Transverse colon (tissue), 4 donors: ENCODE data around the gene CRIP1. TPM values are rescaled to one million over a fixed set of nuclear protein-coding genes. Genes with fewer than 3 reads are reported as not detected.
A peak's percentile ranks its signal among the peaks of the same experiment; 100 is the strongest.

Experiments used
- DNase-seq: peaks from one replicate; pipeline ENCODE4 v3.0.0-alpha.2; 2019
- H3K27ac ChIP-seq, 4 donors: fragments of 200-600 bp; sonication (generic); 2 replicates each; pipeline ENCODE4 v1.5.1; 2016 to 2018; ENCODE audit warnings: inconsistent platforms in 4 of 4
- H3K27me3 ChIP-seq: fragments of 200-600 bp; sonication (generic); 2 replicates; pipeline ENCODE4 v1.5.1; 2017; ENCODE audit warnings: inconsistent platforms
- H3K36me3 ChIP-seq, 4 donors: fragments of 200-600 bp; sonication (generic); 2 replicates each; pipeline ENCODE4 v1.5.1; 2017 to 2019; ENCODE audit warnings: inconsistent platforms in 4 of 4
- H3K4me1 ChIP-seq, 4 donors: fragments of 200-600 bp; sonication (generic); 2 replicates each; pipeline ENCODE4 v1.5.1; 2017 to 2020; ENCODE audit warnings: inconsistent platforms in 4 of 4
- H3K4me3 ChIP-seq, 4 donors: fragments of 200-600 bp; sonication (generic); 1 replicate in 1 of 4; 2 replicates in 3 of 4; pipeline versions ENCODE4 v1.5.1 to v1.6.1; 2017 to 2019; ENCODE audit warnings: inconsistent platforms in 4 of 4
- H3K9me3 ChIP-seq, 2 donors: fragments of 200-600 bp; sonication (generic); 2 replicates each; pipeline ENCODE4 v1.5.1; 2017 to 2019; ENCODE audit warnings: inconsistent platforms in 2 of 2
- EP300 ChIP-seq: sonication (generic); formaldehyde crosslinking; IDR thresholded peaks from one replicate; pipeline ENCODE4 v1.6.1; 2017; ENCODE audit warnings: antibody characterized with exemption, low read depth
- POLR2A ChIP-seq: fragments of 450-650 bp; IDR thresholded peaks from one replicate; pipeline ENCODE4 v1.6.1; 2016; ENCODE audit warnings: antibody characterized with exemption, mild to moderate bottlenecking, moderate library complexity
- POLR2AphosphoS5 ChIP-seq, 3 donors: sonication (generic); formaldehyde crosslinking; IDR thresholded peaks; one replicate each; pipeline ENCODE4 v1.6.1; 2016; ENCODE audit warnings: antibody characterized with exemption in 3 of 3
- WGBS, 2 donors: methylation state at CpG; one replicate each; pipeline ENCODE4 v1.1.5; 2018; ENCODE audit warnings: low coverage in 1 of 2; 5-methylcytosine and 5-hydroxymethylcytosine counted together
- in situ Hi-C, 4 donors: fragments of 200-750 bp; cut with MboI; loops; one replicate each; pipeline versions ENCODE4 v1.15.0 to v1.15.1; 2017; ENCODE audit warnings: low sequenced_read_pairs in 3 of 4, low pct_ligation_motif_present in 1 of 4, low pct_unique_long_range_greater_than_20kb in 1 of 4
- intact Hi-C: fragments of 100-400 bp; cut with DNase I; formaldehyde crosslinking; loops from one replicate; pipeline ENCODE4 v1.15.1; 2023; ENCODE audit warnings: low total_unique reads
- total RNA-seq, 4 donors: library from RNA; depleted of rRNA; stranded (reverse); fragments of >200 nt; gene quantifications; one replicate each; pipeline ENCODE4 v1.1.0, GENCODE V29; 2016
- TF ChIP-seq, protein P1 (sequence below), 5 experiments: fragments of 200-600 bp in 3 of 5; fragments of 450-650 bp in 2 of 5; sonication (generic) in 3 of 5; IDR thresholded peaks; 1 replicate in 2 of 5; 2 replicates in 3 of 5; pipeline ENCODE4 v1.5.1; 2016 to 2017; ENCODE audit warnings: antibody characterized with exemption in 5 of 5, inconsistent platforms in 3 of 5, mild to moderate bottlenecking in 2 of 5, moderate library complexity in 1 of 5

CRIP1 gene
- total RNA-seq, 4 donors from 2014 or later: 16.9 to 246 (median 63.0) TPM; not detected in 1

GRCh38 chr14:105474483-105475268, 12.0 kb upstream of the CRIP1 start, which contains the start of gene CRIP2:
Gene CRIP2, plus strand, starts transcription at chr14:105474821. Its CDS starts 42 bp downstream, at chr14:105474863.
- Histone ChIP-seq H3K4me1 (peaks cover 25 to 60% (median 44%) of the 10 kb centered on the region in 4 donors), H3K36me3 (no peaks in the 10 kb centered on the region), H3K4me3 (peak within 1 kb of the TSS; percentile 39 to 69 (median 65)), H3K27ac (peak within 1 kb of the TSS; percentile 71 to 90 (median 80)), H3K27me3 (peaks cover 58% of the 10 kb centered on the region), H3K9me3 (no peaks in the 10 kb centered on the region)
- in situ Hi-C loops: no loop called here
- DNase-seq: no peak
- TF ChIP-seq POLR2A: no peak
- peak in 2 of 3 donors; percentile 22 to 59 for TF ChIP-seq POLR2AphosphoS5 (IDR thresholded peaks at IDR 0.05)
- intact Hi-C loops: no loop called here
- 1% methylated on average over 59 of the region's 118 CpGs; no CpG with 5 or more reads in 1 of the 2 donors for WGBS, 2 donors

DNA sequence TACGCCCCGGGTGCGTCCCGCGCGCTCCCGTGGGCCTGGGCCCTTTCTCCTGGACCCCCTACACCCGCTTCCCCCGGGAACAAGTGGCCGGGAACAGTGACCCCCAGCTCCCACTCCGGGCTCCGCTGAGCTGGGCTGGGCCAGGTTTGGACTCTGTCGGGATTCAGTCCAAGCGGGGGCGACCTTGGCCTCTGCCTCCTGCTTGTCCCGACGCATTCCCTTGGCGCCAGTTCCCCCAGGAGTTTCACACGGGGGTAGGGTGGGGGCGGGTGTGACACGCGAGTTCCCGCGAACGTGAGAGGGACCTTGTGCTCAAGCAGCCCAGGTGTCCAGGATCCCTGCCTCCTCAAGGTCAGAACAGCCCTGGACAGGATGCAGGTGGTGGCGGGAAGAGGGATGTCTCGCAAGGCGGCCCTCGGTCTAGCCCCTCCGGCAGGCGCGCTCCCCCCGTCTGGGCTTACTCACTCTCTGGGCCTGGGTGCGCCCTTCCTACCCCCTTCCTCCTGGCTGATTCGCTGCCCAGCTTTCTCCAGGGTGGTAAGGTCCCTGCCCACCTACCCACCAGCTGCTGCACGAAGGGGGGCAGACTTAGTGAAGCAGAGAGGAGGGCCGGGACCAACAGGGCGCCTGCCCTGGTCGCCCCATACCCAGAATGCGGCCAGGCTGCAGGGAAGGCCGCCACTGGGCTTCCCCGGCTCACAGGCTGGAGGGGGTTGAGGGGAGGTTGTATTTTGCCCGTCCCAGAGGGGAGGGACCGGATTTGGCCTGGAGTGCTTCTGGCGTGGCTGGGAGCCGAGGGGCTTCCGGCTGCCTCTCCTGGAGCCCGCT, 11.2 kb upstream of the CRIP1 start:
- 5% methylated on average over 40 of the region's 48 CpGs; no CpG with 5 or more reads in 1 of the 2 donors for WGBS, 2 donors

GRCh38 chr14:105476097-105476830, 10.4 kb upstream of the CRIP1 start:
- TF ChIP-seq POLR2AphosphoS5 (IDR thresholded peaks at IDR 0.05): peak in 2 of 3 donors; percentile 9 to 25
- TF ChIP-seq, protein P1, sequence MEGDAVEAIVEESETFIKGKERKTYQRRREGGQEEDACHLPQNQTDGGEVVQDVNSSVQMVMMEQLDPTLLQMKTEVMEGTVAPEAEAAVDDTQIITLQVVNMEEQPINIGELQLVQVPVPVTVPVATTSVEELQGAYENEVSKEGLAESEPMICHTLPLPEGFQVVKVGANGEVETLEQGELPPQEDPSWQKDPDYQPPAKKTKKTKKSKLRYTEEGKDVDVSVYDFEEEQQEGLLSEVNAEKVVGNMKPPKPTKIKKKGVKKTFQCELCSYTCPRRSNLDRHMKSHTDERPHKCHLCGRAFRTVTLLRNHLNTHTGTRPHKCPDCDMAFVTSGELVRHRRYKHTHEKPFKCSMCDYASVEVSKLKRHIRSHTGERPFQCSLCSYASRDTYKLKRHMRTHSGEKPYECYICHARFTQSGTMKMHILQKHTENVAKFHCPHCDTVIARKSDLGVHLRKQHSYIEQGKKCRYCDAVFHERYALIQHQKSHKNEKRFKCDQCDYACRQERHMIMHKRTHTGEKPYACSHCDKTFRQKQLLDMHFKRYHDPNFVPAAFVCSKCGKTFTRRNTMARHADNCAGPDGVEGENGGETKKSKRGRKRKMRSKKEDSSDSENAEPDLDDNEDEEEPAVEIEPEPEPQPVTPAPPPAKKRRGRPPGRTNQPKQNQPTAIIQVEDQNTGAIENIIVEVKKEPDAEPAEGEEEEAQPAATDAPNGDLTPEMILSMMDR (IDR thresholded peaks at IDR 0.05): no peak
- intact Hi-C loops (no loop called here), in situ Hi-C loops (no loop called here)
- Histone ChIP-seq H3K9me3 (no peaks in the 10 kb centered on the region), H3K4me1 (peaks cover 35 to 73% (median 51%) of the 10 kb centered on the region in 4 donors), H3K4me3 (peak overlapping the region in 3 of 4 donors; percentile 39 to 63 (median 58)), H3K27ac (peak overlapping the region; percentile 71 to 90 (median 80)), H3K36me3 (no peaks in the 10 kb centered on the region), H3K27me3 (peaks cover 68% of the 10 kb centered on the region)
- DNase-seq: no peak
- 20% methylated on average over 15 of the region's 21 CpGs; no CpG with 5 or more reads in 1 of the 2 donors for WGBS, 2 donors

More for the DNA sequence above, 11.2 kb upstream of the CRIP1 start:
- H3K27me3 ChIP-seq: peaks cover 66% of the 10 kb centered on the region
- no peaks in the 10 kb centered on the region for H3K9me3 ChIP-seq
- TF ChIP-seq POLR2AphosphoS5 (IDR thresholded peaks at IDR 0.05) (no peak), POLR2A (no peak), EP300 (no peak)
- TF ChIP-seq, protein P1 (IDR thresholded peaks at IDR 0.05): no peak
- H3K27ac ChIP-seq: peak overlapping the region; percentile 71 to 90 (median 80)
- no peaks in the 10 kb centered on the region for H3K36me3 ChIP-seq
- peaks cover 27 to 65% (median 46%) of the 10 kb centered on the region in 4 donors for H3K4me1 ChIP-seq
- DNase-seq: no peak
- peak overlapping the region; percentile 39 to 67 (median 60) for H3K4me3 ChIP-seq
- in situ Hi-C loops: no loop called here
- intact Hi-C loops: no loop called here

- peak overlapping the region in 2 of 4 donors; percentile 58 to 63 for H3K4me3 ChIP-seq
- TF ChIP-seq POLR2AphosphoS5 (IDR thresholded peaks at IDR 0.05) (no peak), POLR2A (no peak), EP300 (no peak)
- TF ChIP-seq, protein P1 (IDR thresholded peaks at IDR 0.05): no peak
- in situ Hi-C loops: no loop called here
- peaks cover 41 to 80% (median 58%) of the 10 kb centered on the region in 4 donors for H3K4me1 ChIP-seq
- no peaks in the 10 kb centered on the region for H3K36me3 ChIP-seq
- 56% methylated on average over 11 of the region's 16 CpGs; no CpG with 5 or more reads in 1 of the 2 donors for WGBS, 2 donors
- DNase-seq: no peak
- intact Hi-C loops: no loop called here
- peak overlapping the region; percentile 71 to 90 (median 80) for H3K27ac ChIP-seq
- no peaks in the 10 kb centered on the region for H3K9me3 ChIP-seq
- peaks cover 68% of the 10 kb centered on the region for H3K27me3 ChIP-seq
These were observed 9.6 kb upstream of the CRIP1 start for GRCh38 chr14:105476831-105477659.
